ENCODE data around the gene PAPOLA.

PAPOLA gene

GRCh38 chr14:96511146-96511545 is 9.0 kb downstream of the PAPOLA start:
- TF ChIP-seq, protein P1, sequence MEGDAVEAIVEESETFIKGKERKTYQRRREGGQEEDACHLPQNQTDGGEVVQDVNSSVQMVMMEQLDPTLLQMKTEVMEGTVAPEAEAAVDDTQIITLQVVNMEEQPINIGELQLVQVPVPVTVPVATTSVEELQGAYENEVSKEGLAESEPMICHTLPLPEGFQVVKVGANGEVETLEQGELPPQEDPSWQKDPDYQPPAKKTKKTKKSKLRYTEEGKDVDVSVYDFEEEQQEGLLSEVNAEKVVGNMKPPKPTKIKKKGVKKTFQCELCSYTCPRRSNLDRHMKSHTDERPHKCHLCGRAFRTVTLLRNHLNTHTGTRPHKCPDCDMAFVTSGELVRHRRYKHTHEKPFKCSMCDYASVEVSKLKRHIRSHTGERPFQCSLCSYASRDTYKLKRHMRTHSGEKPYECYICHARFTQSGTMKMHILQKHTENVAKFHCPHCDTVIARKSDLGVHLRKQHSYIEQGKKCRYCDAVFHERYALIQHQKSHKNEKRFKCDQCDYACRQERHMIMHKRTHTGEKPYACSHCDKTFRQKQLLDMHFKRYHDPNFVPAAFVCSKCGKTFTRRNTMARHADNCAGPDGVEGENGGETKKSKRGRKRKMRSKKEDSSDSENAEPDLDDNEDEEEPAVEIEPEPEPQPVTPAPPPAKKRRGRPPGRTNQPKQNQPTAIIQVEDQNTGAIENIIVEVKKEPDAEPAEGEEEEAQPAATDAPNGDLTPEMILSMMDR (IDR thresholded peaks at IDR 0.05; ENCODE audit: borderline replicate concordance, insufficient read depth, low read depth, low read length) = no peak

GRCh38 chr14:96511667-96512066 is 9.5 kb downstream of the PAPOLA start:
- TF ChIP-seq, protein P1 (IDR thresholded peaks at IDR 0.05; ENCODE audit: borderline replicate concordance, insufficient read depth, low read depth, low read length) = no peak
- H3K4me3 ChIP-seq (ENCODE audit: low read depth, low read length) = no peak overlapping the region

More at GRCh38 chr14:96511146-96511545, 9.0 kb downstream of the PAPOLA start:
- no peak overlapping the region for H3K4me3 ChIP-seq (ENCODE audit: low read depth, low read length)

DNA sequence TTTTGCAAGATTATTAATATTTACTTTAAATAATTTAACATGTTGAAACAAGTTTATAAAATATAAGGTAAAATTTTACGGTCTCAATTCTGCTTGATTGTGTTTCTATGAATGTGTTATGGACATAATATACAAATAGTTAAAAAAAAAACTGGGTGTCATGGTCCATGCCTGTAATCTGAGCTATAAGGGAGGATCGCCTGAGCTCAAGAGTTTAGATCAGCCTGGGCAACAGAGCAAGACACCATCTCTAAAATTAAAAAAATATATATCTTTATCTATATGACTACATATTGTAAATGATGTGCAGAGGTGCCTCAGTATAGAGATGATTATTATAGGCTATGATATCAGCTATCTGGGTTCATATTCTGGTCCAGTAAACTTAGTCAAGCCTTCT is 9.9 kb downstream of the PAPOLA start:
- H3K4me3 ChIP-seq (ENCODE audit: low read depth, low read length) = no peak overlapping the region
- TF ChIP-seq, protein P1 (IDR thresholded peaks at IDR 0.05; ENCODE audit: borderline replicate concordance, insufficient read depth, low read depth, low read length) = no peak

GRCh38 chr14:96512602-96513397 is 10.6 kb downstream of the PAPOLA start:
- no peak overlapping the region for H3K4me3 ChIP-seq (ENCODE audit: low read depth, low read length)
- TF ChIP-seq, protein P1 (IDR thresholded peaks at IDR 0.05; ENCODE audit: borderline replicate concordance, insufficient read depth, low read depth, low read length) = no peak

DNA sequence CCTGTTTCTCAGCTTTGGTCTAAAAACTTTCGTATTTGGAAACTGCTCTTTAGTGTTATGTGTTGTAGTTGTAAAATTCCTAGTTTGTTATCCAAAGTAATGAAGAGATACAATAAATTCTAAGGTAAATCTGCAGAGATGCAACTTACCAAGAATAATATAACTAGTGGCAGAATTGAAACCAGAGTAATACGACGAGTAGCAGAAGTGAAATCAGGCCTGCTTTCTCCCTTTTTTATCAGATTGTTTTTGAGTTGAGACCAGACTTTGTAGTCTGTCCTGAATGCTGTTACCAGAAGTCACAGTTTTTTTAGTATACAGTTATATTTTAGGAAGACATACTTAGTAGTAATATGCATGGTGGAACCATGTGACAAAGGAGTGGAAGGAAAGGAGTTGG is 12.5 kb downstream of the PAPOLA start:
- TF ChIP-seq, protein P1 (IDR thresholded peaks at IDR 0.05; ENCODE audit: borderline replicate concordance, insufficient read depth, low read depth, low read length) = no peak
- H3K4me3 ChIP-seq (ENCODE audit: low read depth, low read length) = no peak overlapping the region

DNA sequence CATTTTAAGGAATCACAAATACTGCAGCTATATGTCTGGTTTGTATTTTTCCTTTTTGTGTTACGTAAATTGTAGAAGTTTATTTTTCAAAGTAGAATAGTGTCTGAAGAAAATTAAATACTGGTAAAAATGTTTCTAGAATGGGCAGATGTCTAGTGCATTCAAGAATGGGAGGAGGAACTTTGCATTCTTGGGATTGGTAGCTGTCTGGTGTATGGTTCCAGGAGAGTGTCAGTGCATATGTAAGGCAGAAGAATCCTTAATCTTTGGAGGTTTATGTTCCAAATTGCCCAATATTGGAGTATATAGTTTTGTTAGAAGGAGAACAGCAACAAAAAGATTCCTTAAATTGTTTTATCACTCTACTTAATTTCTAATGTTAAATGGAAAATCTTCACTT is 13.5 kb downstream of the PAPOLA start:
- H3K4me3 ChIP-seq (ENCODE audit: low read depth, low read length) = no peak overlapping the region
- TF ChIP-seq, protein P1 (IDR thresholded peaks at IDR 0.05; ENCODE audit: borderline replicate concordance, insufficient read depth, low read depth, low read length) = no peak

DNA sequence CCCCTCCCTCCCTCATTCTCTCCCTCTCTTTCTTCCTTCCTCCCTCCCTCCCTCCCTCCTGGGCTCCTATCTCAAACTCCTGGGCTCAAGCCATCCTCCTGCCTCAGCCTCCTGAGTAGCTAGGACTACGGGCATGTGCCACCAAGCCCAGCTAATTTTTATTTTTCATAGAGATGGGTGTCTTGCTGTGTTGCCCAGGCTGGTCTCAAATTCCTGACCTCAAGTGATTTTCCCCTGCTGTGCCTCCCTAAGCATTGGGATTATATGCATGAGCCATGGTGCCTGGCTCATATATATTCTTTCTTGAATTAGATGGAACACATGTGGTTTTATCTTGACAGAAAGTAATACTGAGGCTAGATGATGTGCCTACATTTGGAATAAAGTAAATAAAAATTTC is 14.2 kb downstream of the PAPOLA start:
- TF ChIP-seq, protein P1 (IDR thresholded peaks at IDR 0.05; ENCODE audit: borderline replicate concordance, insufficient read depth, low read depth, low read length) = no peak
- no peak overlapping the region for H3K4me3 ChIP-seq (ENCODE audit: low read depth, low read length)

All from GM12875 (cell line).